Astrocyte (in vitro differentiated cells and primary cell): ENCODE results near the gene CDKN2B. TPM values are rescaled to one million over a fixed set of nuclear protein-coding genes. Genes with fewer than 3 reads are reported as not detected.

Experiments used
- DNase-seq: peaks from one replicate; pipeline ENCODE4 v3.0.0-alpha.2; 2010; ENCODE audit warnings: low read depth
- FAIRE-seq: peaks from 2 replicates; lab custom pipeline; 2011; peaks lifted over from hg19 to GRCh38; lab: Jason Lieb, UNC
- H2AFZ ChIP-seq: 2 replicates; pipeline ENCODE4 v1.6.0; 2012; ENCODE audit warnings: low read depth, low read length, inconsistent platforms
- H3K27ac ChIP-seq: 2 replicates; pipeline ENCODE4 v1.5.1; 2011; ENCODE audit warnings: low read depth, low read length, inconsistent platforms
- H3K27me3 ChIP-seq: 2 replicates; pipeline ENCODE4 v1.6.0; 2011; ENCODE audit warnings: low read length, inconsistent platforms; ENCODE audit not compliant: insufficient read depth
- H3K36me3 ChIP-seq: 2 replicates; pipeline ENCODE4 v1.5.1; 2011; ENCODE audit warnings: low read length, inconsistent platforms; ENCODE audit not compliant: insufficient read depth
- H3K4me1 ChIP-seq: 2 replicates; pipeline ENCODE4 v1.5.1; 2011; ENCODE audit warnings: low read length, inconsistent platforms; ENCODE audit not compliant: insufficient read depth
- H3K4me2 ChIP-seq: 2 replicates; pipeline ENCODE4 v1.6.0; 2012; ENCODE audit warnings: low read length, inconsistent platforms
- H3K4me3 ChIP-seq: 2 replicates; pipeline ENCODE4 v1.5.1; 2011; ENCODE audit warnings: low read depth, mild to moderate bottlenecking, low read length, inconsistent platforms; ENCODE audit not compliant: insufficient read depth
- H3K79me2 ChIP-seq: 2 replicates; pipeline ENCODE4 v1.6.0; 2012; ENCODE audit warnings: mild to moderate bottlenecking, low read length, inconsistent platforms; ENCODE audit not compliant: insufficient read depth
- H3K9ac ChIP-seq: 2 replicates; pipeline ENCODE4 v1.6.0; 2012; ENCODE audit warnings: mild to moderate bottlenecking, low read length, inconsistent platforms
- H3K9me3 ChIP-seq: 2 replicates; pipeline ENCODE4 v1.5.1; 2012; ENCODE audit warnings: low read depth, mild to moderate bottlenecking, low read length, inconsistent platforms; ENCODE audit not compliant: insufficient read depth
- H4K20me1 ChIP-seq: 2 replicates; pipeline ENCODE4 v1.6.0; 2012; ENCODE audit warnings: low read length, inconsistent platforms; ENCODE audit not compliant: insufficient read depth
- H3K27ac Mint-ChIP-seq: one replicate; pipeline ENCODE4 v1.8.0; 2021; ENCODE audit warnings: mild to moderate bottlenecking, mixed read lengths; ENCODE audit not compliant: unreplicated experiment
- H3K27me3 Mint-ChIP-seq: one replicate; pipeline ENCODE4 v1.8.0; 2021; ENCODE audit warnings: low read depth, mixed read lengths; ENCODE audit not compliant: unreplicated experiment
- H3K36me3 Mint-ChIP-seq: one replicate; pipeline ENCODE4 v1.8.0; 2021; ENCODE audit warnings: low read depth, mixed read lengths; ENCODE audit not compliant: unreplicated experiment
- H3K4me1 Mint-ChIP-seq: one replicate; pipeline ENCODE4 v1.8.0; 2021; ENCODE audit warnings: low read depth, mixed read lengths; ENCODE audit not compliant: unreplicated experiment
- H3K4me3 Mint-ChIP-seq: one replicate; pipeline ENCODE4 v1.8.0; 2021; ENCODE audit warnings: mild to moderate bottlenecking, moderate library complexity, mixed read lengths; ENCODE audit not compliant: unreplicated experiment
- H3K9me3 Mint-ChIP-seq: one replicate; pipeline ENCODE4 v1.8.0; 2021; ENCODE audit warnings: mild to moderate bottlenecking, mixed read lengths; ENCODE audit not compliant: unreplicated experiment
- EZH2 ChIP-seq: IDR thresholded peaks from 2 replicates; pipeline ENCODE4 v1.6.1; 2012; ENCODE audit warnings: mild to moderate bottlenecking, low read length, inconsistent platforms; ENCODE audit not compliant: insufficient read depth
- total RNA-seq: library from RNA; stranded (reverse); gene quantifications from 2 replicates; pipeline ENCODE4 v1.2.1, GENCODE V29; 2021
- TF ChIP-seq, protein P1 (sequence below): IDR thresholded peaks from 2 replicates; pipeline ENCODE4 v1.5.1; 2011; ENCODE audit warnings: low read depth, mild to moderate bottlenecking, inconsistent platforms, low read length, moderate library complexity; ENCODE audit not compliant: insufficient read depth

Gene CDKN2B
- total RNA-seq, 1 donor from 2014 or later, result 306 TPM

DNA sequence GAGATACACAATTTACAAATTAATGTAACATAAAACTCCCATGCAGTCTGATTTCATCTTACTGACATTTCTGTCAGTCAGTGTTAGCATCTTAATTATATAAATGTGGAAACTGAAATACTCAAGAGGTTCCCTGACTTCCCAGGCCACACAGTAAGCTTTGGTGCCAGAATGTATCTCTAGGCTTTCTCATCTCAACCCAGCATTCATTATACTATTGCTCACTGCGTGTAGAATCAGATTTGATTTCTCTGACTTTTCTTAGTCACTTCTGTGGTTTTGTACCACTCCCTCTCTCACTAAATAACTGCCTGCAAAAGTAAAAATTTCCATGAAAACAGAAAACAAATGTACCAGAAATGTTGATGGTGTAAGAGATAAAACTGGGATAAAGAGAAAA, 31.7 kb upstream of the CDKN2B start:
- peak overlapping the region; percentile 37 for H3K4me2 ChIP-seq
- no peak overlapping the region for H2AFZ ChIP-seq
- TF ChIP-seq EZH2, result no peak
- TF ChIP-seq, protein P1, sequence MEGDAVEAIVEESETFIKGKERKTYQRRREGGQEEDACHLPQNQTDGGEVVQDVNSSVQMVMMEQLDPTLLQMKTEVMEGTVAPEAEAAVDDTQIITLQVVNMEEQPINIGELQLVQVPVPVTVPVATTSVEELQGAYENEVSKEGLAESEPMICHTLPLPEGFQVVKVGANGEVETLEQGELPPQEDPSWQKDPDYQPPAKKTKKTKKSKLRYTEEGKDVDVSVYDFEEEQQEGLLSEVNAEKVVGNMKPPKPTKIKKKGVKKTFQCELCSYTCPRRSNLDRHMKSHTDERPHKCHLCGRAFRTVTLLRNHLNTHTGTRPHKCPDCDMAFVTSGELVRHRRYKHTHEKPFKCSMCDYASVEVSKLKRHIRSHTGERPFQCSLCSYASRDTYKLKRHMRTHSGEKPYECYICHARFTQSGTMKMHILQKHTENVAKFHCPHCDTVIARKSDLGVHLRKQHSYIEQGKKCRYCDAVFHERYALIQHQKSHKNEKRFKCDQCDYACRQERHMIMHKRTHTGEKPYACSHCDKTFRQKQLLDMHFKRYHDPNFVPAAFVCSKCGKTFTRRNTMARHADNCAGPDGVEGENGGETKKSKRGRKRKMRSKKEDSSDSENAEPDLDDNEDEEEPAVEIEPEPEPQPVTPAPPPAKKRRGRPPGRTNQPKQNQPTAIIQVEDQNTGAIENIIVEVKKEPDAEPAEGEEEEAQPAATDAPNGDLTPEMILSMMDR, result no peak
- H3K27ac ChIP-seq, result peak overlapping the region; percentile 64
- DNase-seq, result peak; percentile 88
- Mint-ChIP-seq H3K4me1 (peaks cover 56% of the 10 kb centered on the region), H3K27me3 (no peaks in the 10 kb centered on the region), H3K27ac (peak overlapping the region; percentile 77), H3K4me3 (no peak overlapping the region), H3K36me3 (no peaks in the 10 kb centered on the region), H3K9me3 (no peaks in the 10 kb centered on the region)
- FAIRE-seq, result peak; percentile 87
- H3K36me3 ChIP-seq, result no peaks in the 10 kb centered on the region
- no peak overlapping the region for H3K4me3 ChIP-seq
- peak overlapping the region; percentile 34 for H3K9ac ChIP-seq
- H3K9me3 ChIP-seq, result no peaks in the 10 kb centered on the region
- H3K27me3 ChIP-seq, result no peaks in the 10 kb centered on the region
- no peaks in the 10 kb centered on the region for H3K79me2 ChIP-seq
- H3K4me1 ChIP-seq, result peaks cover 33% of the 10 kb centered on the region
- H4K20me1 ChIP-seq, result no peaks in the 10 kb centered on the region

DNA sequence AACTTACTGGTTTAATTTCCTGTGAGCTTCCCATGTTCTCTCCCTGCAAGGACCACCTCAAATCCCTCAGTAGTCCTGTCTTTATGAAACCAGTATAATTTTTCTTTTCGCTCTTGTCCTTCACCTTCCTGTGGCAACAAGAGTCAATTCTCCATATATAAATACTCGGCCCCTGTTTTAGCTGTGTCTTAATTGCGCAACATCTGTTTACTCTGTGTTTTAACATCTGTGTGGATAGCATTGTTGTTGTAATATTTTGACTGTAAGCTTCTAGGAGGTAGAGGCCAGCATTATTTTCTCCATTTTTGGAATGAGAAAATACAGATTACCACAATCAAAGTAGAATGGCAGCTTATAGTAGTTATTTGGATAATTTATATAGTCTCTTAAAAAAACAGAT, 30.2 kb upstream of the CDKN2B start:
- H3K4me3 ChIP-seq, result no peak overlapping the region
- Mint-ChIP-seq H3K9me3 (no peaks in the 10 kb centered on the region), H3K4me1 (peaks cover 47% of the 10 kb centered on the region), H3K4me3 (no peak overlapping the region), H3K27ac (peak overlapping the region; percentile 71), H3K36me3 (no peaks in the 10 kb centered on the region), H3K27me3 (no peaks in the 10 kb centered on the region)
- no peak overlapping the region for H3K4me2 ChIP-seq
- H3K79me2 ChIP-seq, result no peaks in the 10 kb centered on the region
- H3K36me3 ChIP-seq, result no peaks in the 10 kb centered on the region
- no peaks in the 10 kb centered on the region for H3K9me3 ChIP-seq
- peaks cover 26% of the 10 kb centered on the region for H3K4me1 ChIP-seq
- no peaks in the 10 kb centered on the region for H3K27me3 ChIP-seq
- DNase-seq (no peak), FAIRE-seq (no peak)
- no peak overlapping the region for H3K9ac ChIP-seq
- H2AFZ ChIP-seq, result no peak overlapping the region
- H4K20me1 ChIP-seq, result no peaks in the 10 kb centered on the region
- TF ChIP-seq EZH2, result no peak
- TF ChIP-seq, protein P1, result no peak
- no peak overlapping the region for H3K27ac ChIP-seq

DNA sequence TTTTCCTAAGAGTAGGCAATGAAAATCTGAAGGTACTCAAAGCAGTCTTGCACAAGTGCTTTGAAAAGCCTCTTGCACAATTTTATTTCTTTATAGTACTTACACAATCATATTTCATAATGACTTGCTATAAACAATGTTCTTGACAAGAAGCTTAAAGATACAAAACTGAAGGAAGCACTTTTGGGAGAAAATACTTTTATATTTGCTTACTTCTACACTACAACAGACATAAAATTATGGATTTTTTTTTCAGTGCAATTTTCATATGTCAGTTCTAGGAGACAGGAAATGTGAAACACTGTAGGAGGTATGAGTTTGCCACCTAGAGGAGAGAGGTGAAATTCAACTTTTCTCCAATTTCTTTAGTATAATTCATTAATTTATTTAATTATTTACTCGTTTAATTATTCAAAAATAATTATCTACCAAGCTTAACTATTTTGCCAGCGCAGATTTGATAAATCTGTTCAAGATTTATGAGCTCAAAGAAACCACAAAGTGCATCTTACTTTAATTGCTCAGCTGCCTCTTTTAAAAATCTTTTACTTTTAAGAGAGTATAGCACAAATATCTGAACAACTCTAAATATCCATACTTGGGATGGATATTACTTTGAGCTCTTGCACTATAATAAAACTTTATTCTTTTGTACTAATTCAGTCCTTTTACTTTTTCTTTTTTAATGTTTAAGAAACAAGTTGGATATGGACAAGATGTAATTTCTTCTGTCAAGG, 29.0 kb upstream of the CDKN2B start:
- Histone ChIP-seq H2AFZ (no peak overlapping the region), H3K4me3 (no peak overlapping the region), H3K4me2 (no peak overlapping the region), H3K9me3 (no peaks in the 10 kb centered on the region), H3K27ac (no peak overlapping the region), H4K20me1 (no peaks in the 10 kb centered on the region), H3K4me1 (peaks cover 23% of the 10 kb centered on the region), H3K9ac (no peak overlapping the region), H3K27me3 (no peaks in the 10 kb centered on the region), H3K36me3 (no peaks in the 10 kb centered on the region), H3K79me2 (no peaks in the 10 kb centered on the region)
- H3K36me3 Mint-ChIP-seq, result no peaks in the 10 kb centered on the region
- FAIRE-seq (no peak), DNase-seq (no peak)
- no peak for TF ChIP-seq EZH2
- TF ChIP-seq, protein P1, result peak; percentile 46
- no peaks in the 10 kb centered on the region for H3K27me3 Mint-ChIP-seq
- no peak overlapping the region for H3K4me3 Mint-ChIP-seq
- H3K9me3 Mint-ChIP-seq, result no peaks in the 10 kb centered on the region
- peaks cover 43% of the 10 kb centered on the region for H3K4me1 Mint-ChIP-seq
- peak overlapping the region; percentile 27 for H3K27ac Mint-ChIP-seq
